Fibroblast of lung (primary cell): ENCODE data around the gene PLA2G12B. TPM values are rescaled to one million over a fixed set of nuclear protein-coding genes. Genes with fewer than 3 reads are reported as not detected.
"Not testable (repeated sequence)": the region's sequence is repeated elsewhere in the genome, so short reads cannot be mapped to it uniquely, and the experiment has no call there.

Experiments
- DNase-seq, 2 donors: peaks; one replicate each; pipeline versions ENCODE4 v3.0.0 to v3.0.0-alpha.2; 2010; ENCODE audit warnings: low read depth in 2 of 2
- H2AFZ ChIP-seq: 2 replicates; pipeline ENCODE4 v1.5.1; 2012; ENCODE audit warnings: low read length, control low read depth, inconsistent platforms
- H3K27ac ChIP-seq: 2 replicates; pipeline ENCODE4 v1.5.1; 2011; ENCODE audit warnings: low read length, control low read depth; ENCODE audit not compliant: insufficient read depth
- H3K27me3 ChIP-seq: 2 replicates; pipeline ENCODE4 v1.5.1; 2011; ENCODE audit warnings: mild to moderate bottlenecking, low read length; ENCODE audit not compliant: control insufficient read depth, insufficient read depth
- H3K36me3 ChIP-seq: 2 replicates; pipeline ENCODE4 v1.5.1; 2011; ENCODE audit warnings: low read length; ENCODE audit not compliant: control insufficient read depth, insufficient read depth
- H3K4me1 ChIP-seq: 2 replicates; pipeline ENCODE4 v1.5.1; 2011; ENCODE audit warnings: low read length; ENCODE audit not compliant: control insufficient read depth, insufficient read depth; ENCODE audit errors: extremely low read depth
- H3K4me2 ChIP-seq: 2 replicates; pipeline ENCODE4 v1.5.1; 2011; ENCODE audit warnings: low read length, control low read depth; ENCODE audit not compliant: insufficient read depth; ENCODE audit errors: extremely low read depth
- H3K4me3 ChIP-seq, 4 experiments: fragments of 200-600 bp in 1 of 4; sonication (generic) in 1 of 4; replicated peaks in 1 of 4; 2 replicates each; pipeline ENCODE4 v1.5.1; 2011 to 2016; ENCODE audit warnings: low read length in 4 of 4, low read depth in 3 of 4, mild to moderate bottlenecking in 3 of 4, control low read depth in 2 of 4, inconsistent platforms in 1 of 4, mixed read lengths in 1 of 4; ENCODE audit not compliant: insufficient read depth in 1 of 4; ENCODE audit errors: control extremely low read depth in 1 of 4
- H3K79me2 ChIP-seq: 2 replicates; pipeline ENCODE4 v1.5.1; 2012; ENCODE audit warnings: mild to moderate bottlenecking, low read length, inconsistent platforms; ENCODE audit not compliant: control insufficient read depth, insufficient read depth
- H3K9ac ChIP-seq: 2 replicates; pipeline ENCODE4 v1.5.1; 2011; ENCODE audit warnings: mild to moderate bottlenecking, low read length, control low read depth; ENCODE audit not compliant: insufficient read depth
- H3K9me3 ChIP-seq: 2 replicates; pipeline ENCODE4 v1.5.1; 2012; ENCODE audit warnings: low read depth, low read length; ENCODE audit not compliant: control insufficient read depth, insufficient read depth
- H4K20me1 ChIP-seq: 2 replicates; pipeline ENCODE4 v1.5.1; 2011; ENCODE audit warnings: low read length; ENCODE audit not compliant: control insufficient read depth, insufficient read depth; ENCODE audit errors: extremely low read depth
- EZH2 ChIP-seq: IDR thresholded peaks from 2 replicates; pipeline ENCODE4 v1.5.1; 2012; ENCODE audit warnings: low read length, control low read depth, mild to moderate bottlenecking; ENCODE audit errors: missing control alignments
- polyA plus RNA-seq, 2 donors: library from polyadenylated mRNA; depleted of rRNA in 1 of 2; stranded (reverse) in 1 of 2; unstranded in 1 of 2; fragments of >200 nt; gene quantifications; 2 replicates each; pipeline ENCODE4 v1.2.1, GENCODE V29; 2011 to 2012; ENCODE audit warnings: missing spikeins in 1 of 2
- total RNA-seq: library from RNA; depleted of rRNA; stranded (reverse); fragments of >200 nt; gene quantifications from 2 replicates; pipeline ENCODE4 v1.2.1, GENCODE V29; 2014
- TF ChIP-seq, protein P1 (sequence below), 2 donors: IDR thresholded peaks in 1 of 2; conservative IDR thresholded peaks in 1 of 2; 1 replicate in 1 of 2; 2 replicates in 1 of 2; pipeline ENCODE4 v1.5.1; 2011 to 2012; ENCODE audit warnings: low read length in 2 of 2, control low read depth in 1 of 2, inconsistent platforms in 1 of 2, low read depth in 1 of 2, mild to moderate bottlenecking in 1 of 2

PLA2G12B gene
- total and polyA plus RNA-seq, 2 donors (not counting 1 experiment from before 2014, with no cell fraction given): not detected

DNA sequence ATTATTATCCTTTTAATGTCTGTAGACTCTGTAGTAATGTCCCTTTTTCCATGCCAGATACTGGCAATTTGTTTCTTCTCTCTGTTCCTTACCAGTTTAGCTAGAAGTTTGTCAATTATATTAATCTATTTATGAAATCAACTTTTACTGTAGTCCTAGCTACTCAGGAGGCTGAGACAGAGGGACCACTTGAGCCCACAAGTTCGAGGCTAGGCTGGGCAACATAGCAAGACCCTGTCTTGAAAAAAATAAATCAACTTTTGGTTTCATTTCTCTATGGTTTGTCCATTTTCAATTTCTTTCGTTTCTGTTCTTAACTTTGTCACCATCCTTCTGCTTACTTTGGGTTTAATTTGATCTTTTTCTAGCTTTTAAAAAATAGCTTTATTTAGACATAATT lies 42.5 kb upstream of the PLA2G12B start:
- no peak for DNase-seq

DNA sequence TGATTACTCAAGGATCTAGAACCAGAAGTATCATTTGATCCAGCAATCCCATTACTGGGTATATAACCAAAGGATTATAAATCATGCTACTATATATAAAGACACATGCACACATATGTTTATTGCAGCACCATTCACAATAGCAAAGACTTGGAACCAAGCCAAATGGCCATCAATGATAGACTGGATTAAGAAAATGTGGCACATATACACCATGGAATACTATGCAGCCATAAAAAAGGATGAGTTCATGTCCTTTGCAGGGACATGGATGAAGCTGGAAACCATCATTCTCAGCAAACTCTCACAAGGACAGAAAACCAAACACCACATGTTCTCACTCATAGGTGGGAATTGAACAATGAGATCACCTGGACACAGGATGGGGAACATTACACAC lies 40.9 kb upstream of the PLA2G12B start:
- not testable (repeated sequence) for H3K4me2 ChIP-seq, H3K9me3 ChIP-seq, H3K79me2 ChIP-seq, H3K36me3 ChIP-seq, H3K27me3 ChIP-seq, H2AFZ ChIP-seq, DNase-seq, H4K20me1 ChIP-seq, H3K9ac ChIP-seq, H3K27ac ChIP-seq, H3K4me3 ChIP-seq, H3K4me1 ChIP-seq

More for the DNA sequence above, 42.5 kb upstream of the PLA2G12B start:
- H3K9ac ChIP-seq: no peak overlapping the region
- H3K27me3 ChIP-seq: no peaks in the 10 kb centered on the region
- no peaks in the 10 kb centered on the region for H3K4me1 ChIP-seq
- no peak overlapping the region for H3K27ac ChIP-seq
- no peak overlapping the region for H3K4me3 ChIP-seq
- no peak overlapping the region for H3K4me2 ChIP-seq
- TF ChIP-seq EZH2: no peak
- TF ChIP-seq, protein P1, sequence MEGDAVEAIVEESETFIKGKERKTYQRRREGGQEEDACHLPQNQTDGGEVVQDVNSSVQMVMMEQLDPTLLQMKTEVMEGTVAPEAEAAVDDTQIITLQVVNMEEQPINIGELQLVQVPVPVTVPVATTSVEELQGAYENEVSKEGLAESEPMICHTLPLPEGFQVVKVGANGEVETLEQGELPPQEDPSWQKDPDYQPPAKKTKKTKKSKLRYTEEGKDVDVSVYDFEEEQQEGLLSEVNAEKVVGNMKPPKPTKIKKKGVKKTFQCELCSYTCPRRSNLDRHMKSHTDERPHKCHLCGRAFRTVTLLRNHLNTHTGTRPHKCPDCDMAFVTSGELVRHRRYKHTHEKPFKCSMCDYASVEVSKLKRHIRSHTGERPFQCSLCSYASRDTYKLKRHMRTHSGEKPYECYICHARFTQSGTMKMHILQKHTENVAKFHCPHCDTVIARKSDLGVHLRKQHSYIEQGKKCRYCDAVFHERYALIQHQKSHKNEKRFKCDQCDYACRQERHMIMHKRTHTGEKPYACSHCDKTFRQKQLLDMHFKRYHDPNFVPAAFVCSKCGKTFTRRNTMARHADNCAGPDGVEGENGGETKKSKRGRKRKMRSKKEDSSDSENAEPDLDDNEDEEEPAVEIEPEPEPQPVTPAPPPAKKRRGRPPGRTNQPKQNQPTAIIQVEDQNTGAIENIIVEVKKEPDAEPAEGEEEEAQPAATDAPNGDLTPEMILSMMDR (conservative IDR thresholded peaks at IDR 0.05 in 1 of 2, IDR thresholded peaks at IDR 0.05 in 1 of 2; ENCODE audit: low read depth in 1 of 2, low read length in 2 of 2): no peak
- no peaks in the 10 kb centered on the region for H3K9me3 ChIP-seq
- no peaks in the 10 kb centered on the region for H3K36me3 ChIP-seq
- H4K20me1 ChIP-seq: no peaks in the 10 kb centered on the region
- no peaks in the 10 kb centered on the region for H3K79me2 ChIP-seq
- no peak overlapping the region for H2AFZ ChIP-seq

DNA sequence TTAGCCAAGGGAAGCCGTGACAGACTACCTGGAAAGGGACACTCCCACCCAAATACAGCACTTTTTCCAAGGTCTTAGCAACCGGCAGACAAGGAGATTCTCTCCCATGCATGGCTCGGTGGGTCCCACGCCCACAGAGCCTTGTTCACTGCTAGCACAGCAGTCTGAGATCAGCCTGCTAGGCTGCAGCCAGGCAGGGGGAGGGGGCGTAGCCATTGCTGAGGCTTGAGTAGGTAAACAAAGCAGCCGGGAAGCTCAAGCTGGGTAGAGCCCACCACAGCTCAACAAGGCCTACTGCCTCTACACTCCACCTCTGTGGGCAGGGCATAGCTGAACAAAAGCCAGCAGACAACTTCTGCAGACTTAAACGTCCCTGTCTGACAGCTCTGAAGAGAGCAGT lies 35.2 kb upstream of the PLA2G12B start:
- H4K20me1 ChIP-seq, H2AFZ ChIP-seq, H3K4me3 ChIP-seq, DNase-seq, H3K36me3 ChIP-seq, H3K27me3 ChIP-seq, H3K4me1 ChIP-seq, H3K27ac ChIP-seq, H3K79me2 ChIP-seq, H3K4me2 ChIP-seq, H3K9me3 ChIP-seq, H3K9ac ChIP-seq: not testable (repeated sequence)

DNA sequence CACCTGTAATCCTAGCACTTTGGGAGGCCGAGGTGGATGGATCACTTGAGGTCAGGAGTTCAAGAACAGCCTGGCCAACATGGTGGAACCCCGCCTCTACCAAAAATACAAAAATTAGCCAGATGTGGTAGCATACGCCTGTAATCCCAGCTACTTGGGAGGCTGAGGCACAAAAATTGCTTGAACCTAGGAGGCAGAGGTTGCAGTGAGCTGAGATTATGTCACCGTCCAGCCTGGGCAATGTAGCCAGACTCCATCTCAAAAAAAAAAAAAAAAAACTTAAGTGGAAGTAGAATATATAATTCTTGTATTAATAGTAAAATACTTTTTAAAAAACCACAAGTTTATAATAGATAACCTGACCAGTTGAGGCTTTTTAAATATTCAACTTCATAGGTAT lies 30.0 kb upstream of the PLA2G12B start:
- not testable (repeated sequence) for H3K4me3 ChIP-seq, H3K79me2 ChIP-seq, H3K4me1 ChIP-seq, H4K20me1 ChIP-seq, DNase-seq, H3K36me3 ChIP-seq, H2AFZ ChIP-seq, H3K27ac ChIP-seq, H3K4me2 ChIP-seq, H3K9ac ChIP-seq, H3K9me3 ChIP-seq, H3K27me3 ChIP-seq
